GM19467 (cell line): ENCODE measurements around the gene MRPL58.
"Not testable (repeated sequence)": the region's sequence is repeated elsewhere in the genome, so short reads cannot be mapped to it uniquely, and the experiment has no call there.

Experiments
- ATAC-seq: cut with Tn5 transposase; IDR thresholded peaks from one replicate; pipeline ENCODE4 v1.9.1; 2021; ENCODE audit warnings: mild to moderate bottlenecking, moderate library complexity; ENCODE audit not compliant: unreplicated experiment

MRPL58 gene

DNA sequence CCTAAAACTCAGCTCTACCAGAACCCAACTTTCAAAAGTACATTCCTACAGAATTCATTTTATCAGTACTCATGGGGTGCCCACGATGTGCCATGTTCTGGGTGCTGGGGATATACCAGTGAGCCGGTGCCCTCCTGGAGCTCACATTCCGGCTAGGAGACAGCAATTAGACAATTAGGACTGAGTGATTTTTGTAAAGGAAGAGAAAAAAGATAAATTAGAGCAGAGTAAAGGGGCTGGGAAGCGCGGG is 449 bp upstream of the MRPL58 start:
- ATAC-seq, result no peak

DNA sequence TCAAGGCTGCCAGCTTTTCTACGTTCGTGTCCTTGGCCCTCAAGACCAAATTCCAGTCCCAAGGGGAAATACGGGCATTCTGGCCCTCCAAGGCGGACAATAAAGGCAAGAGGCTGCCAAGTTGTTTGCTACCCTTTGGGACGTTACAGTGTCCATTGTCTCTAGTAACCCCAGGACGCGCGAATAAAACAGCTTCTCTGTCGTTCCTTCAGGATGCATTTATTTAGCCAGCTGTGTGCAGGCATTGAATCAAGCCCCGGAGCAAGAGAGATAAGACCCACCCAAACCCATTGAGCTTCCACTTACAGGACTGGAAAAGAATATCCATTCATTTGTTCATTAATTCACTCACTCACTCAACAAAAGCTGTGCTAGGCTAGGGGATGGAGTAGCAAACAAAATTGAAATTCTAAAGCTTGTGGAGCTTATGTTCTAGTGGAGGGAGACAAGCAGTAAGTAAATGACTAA is 656 bp downstream of the MRPL58 start:
- ATAC-seq, result no peak

DNA sequence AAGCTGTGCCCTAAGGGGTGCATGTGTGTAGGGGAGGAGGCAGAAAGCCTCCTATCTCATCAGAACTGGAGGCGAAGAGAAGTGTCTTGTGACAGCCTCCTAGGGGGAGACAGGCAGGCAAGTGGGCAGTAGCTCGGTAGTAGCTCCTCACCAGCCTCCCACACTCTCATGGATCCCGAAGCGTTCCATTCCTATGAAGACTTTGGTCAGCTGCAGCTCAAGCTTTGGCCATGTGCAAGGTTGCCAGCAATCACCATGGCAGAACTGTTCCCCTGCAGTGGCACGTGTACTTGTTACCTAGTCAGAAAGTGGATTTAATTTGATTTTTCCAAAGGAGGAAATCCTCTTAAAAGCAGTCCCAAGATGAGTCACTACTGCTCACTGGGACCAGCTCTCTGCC is 6.7 kb downstream of the MRPL58 start:
- ATAC-seq, result no peak

DNA sequence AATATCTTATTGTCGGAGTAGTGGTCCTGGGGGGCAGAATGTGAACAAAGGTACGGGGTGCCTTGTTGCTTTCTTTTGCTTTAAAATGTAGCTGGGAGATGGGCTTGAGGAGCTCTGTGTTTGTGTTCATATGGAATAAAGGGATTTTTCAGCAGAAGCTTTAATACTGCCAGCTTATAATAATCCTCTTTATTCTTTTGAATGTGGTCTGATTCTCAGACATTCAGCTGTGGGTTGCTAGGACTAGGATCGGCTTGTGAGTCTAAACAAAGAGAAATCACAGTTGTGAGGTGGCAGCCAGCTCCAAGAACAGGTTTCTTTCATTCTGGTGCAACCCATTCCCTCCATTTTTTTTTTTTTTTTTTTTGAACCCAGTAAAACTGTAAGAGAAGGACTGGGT is 7.2 kb downstream of the MRPL58 start:
- ATAC-seq, result no peak

DNA sequence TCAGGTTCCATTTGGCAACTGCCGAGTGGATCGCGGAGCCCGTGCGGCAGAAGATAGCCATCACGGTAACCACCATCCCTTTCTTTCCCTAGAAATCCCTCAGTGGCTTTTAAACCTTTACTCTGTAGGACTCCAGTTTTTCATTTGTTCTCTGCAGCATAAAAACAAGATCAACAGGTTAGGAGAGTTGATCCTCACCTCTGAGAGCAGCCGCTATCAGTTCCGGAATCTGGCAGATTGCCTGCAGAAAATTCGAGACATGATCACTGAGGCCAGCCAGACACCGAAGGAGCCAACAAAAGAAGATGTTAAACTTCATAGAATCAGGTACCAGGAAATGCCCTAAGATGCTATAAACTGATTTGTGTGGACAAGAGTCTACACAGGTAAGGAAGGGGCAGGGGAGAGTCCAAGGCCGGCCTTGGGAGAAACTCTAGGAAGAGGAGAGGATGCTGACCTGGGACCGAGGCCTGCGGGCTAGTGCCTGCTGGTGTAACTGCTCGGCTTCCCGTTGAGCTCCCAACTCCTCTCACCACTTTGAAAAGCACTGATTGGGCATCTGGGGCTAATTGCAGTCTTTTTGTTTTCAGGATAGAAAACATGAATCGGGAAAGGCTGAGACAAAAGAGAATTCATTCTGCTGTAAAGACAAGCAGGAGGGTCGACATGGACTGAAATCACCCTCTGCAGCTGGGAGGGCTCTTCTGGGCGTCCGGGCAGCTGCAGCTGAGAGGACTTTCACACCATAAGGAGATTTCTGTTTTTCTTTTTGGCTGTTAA is 8.1 kb downstream of the MRPL58 start:
- ATAC-seq, result no peak

DNA sequence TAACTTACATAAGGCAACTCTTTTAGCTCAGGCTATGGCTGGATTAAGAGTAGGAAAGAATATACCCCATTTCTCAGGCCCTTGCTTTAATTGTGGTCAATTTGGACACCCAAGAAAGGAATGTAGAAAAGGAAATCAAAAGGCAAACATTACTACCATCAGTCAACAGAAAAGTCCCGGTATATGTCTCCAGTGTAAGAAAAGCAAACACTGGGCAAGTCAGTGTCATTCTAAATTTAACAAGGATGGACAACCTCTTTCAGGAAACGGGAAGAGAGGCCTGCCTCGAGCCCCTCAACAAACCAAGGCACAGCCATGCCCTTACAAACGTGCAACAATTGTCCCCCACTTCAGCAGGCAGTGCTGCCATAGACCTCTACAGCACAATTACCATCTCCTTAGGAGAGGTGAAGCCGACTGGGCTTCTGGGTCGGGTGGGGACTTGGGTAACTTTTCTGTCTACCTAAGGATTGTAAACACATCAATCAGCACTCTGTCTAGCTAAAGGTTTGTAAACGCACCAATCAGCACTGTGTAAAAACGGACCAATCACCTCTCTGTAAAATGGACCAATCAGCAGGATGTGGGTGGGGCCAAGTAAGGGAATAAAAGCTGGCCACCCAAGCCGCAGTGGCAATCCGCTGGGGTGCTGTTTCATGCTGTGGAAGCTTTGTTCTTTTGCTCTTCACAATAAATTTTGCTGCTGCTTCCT is 12.4 kb downstream of the MRPL58 start:
- ATAC-seq, result no peak

DNA sequence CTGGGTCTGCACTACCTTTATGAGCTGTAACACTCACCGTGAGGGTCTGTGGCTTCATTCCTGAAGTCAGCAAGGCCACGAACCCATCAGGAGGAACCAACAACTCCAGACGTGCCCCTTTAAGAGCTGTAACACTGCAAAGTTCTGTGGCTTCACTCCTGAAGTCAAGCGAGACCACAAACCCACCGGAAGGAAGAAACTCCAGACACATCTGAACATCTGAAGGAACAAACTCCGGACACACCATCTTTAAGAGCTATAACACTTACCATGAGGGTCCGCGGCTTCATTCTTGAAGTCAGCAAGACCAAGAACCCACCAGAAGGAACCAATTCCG is 12.9 kb downstream of the MRPL58 start:
- ATAC-seq, result not testable (repeated sequence)

DNA sequence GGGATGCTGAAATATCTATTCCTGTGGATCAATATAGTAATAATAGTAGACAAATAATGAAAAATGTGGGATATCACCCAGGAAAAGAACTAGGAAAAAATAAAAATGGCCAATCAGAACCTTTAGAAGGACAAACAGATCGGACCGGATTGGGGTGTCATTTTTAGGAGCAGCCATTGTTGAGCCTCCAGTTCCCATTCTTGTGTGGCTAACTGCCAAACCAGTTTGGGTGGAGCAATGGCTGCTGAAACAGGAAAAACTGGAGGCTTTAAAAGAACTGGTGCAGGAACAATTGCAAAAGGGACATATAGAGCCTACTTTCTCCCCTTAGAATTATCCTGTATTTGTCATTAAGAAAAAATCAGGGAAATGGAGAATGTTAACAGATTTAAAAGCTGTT is 14.2 kb downstream of the MRPL58 start:
- ATAC-seq, result not testable (repeated sequence)

DNA sequence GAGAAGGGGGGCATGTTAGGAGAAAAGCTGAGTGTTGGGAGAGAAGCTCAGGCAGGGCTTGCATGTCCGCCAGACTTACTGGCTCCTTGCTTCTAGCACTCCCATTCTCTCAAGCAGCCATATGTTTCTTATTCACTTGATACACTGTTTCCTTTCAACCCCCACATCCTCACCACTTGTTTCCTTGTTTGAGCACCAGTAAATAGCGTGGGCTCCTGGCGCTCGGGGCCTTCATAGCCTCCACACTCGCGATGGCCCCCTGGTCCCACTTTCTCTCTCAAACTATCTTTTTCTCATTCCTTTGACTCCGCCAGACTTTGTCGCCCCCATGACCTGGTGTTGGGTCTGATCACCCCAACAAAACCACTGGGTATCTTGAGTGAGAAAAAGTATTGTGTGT is 17.7 kb downstream of the MRPL58 start:
- ATAC-seq, result no peak

DNA sequence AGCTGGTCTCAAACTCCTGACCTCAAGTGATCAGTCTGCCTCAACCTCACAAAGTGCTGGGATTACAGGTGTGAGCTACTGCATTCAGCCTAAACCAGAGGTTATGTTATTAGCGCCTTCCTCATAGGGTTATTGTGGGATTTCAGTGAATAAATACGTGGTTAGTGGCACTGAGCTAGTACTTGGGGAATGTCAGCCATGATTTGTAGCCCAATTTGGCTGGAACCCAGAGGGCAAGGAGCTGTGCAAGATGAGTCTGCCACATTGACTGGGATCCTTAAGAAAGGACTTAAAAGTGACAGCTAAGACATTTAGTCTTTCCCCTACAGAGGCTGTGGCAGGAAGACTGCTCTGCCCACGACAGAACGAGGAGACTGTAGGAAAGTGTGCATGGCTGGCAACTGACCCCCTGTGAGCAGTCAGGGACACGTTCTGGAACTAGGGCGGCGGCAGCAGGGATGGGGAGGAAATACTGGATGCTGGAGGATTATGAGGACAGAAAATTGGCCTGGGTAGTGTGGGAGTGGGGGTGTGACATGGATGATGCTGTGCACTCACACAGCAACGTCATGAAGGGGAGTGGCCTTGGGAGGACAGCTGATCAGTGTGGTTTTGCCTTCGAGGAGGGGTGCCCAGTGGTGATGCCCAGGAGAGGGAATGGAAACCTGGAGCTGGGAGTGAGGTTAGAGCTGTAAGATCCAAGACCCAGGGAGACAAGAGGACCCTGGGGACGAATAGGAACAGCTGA is 19.7 kb downstream of the MRPL58 start:
- no peak for ATAC-seq

DNA sequence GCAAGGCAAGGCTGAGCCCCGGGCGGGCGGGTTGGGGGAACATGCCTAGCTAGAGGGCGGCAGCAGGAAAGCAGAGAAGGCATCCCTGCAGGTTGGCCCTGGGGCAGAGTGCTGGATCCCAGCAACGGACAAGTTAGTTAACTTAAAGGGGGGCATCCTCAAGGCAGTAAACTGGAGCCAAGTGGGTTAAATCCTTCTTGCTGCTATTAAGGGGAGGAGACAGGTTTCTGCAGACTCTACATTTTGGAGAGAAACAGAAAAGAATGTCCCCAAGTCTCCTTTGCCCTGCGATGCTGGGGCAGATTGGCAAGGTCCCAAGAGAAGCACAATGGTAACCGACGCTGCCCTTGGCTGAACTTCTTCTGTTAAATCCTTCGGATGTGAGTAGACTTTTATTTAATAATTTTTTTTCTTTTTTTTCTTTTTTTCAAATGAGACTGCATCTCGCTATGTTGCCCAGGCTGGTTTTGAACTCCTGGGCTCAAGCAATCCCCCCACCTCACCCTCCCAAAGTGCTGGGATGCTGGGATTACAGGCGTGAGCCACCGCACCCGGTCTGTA is 20.3 kb downstream of the MRPL58 start:
- ATAC-seq, result no peak

DNA sequence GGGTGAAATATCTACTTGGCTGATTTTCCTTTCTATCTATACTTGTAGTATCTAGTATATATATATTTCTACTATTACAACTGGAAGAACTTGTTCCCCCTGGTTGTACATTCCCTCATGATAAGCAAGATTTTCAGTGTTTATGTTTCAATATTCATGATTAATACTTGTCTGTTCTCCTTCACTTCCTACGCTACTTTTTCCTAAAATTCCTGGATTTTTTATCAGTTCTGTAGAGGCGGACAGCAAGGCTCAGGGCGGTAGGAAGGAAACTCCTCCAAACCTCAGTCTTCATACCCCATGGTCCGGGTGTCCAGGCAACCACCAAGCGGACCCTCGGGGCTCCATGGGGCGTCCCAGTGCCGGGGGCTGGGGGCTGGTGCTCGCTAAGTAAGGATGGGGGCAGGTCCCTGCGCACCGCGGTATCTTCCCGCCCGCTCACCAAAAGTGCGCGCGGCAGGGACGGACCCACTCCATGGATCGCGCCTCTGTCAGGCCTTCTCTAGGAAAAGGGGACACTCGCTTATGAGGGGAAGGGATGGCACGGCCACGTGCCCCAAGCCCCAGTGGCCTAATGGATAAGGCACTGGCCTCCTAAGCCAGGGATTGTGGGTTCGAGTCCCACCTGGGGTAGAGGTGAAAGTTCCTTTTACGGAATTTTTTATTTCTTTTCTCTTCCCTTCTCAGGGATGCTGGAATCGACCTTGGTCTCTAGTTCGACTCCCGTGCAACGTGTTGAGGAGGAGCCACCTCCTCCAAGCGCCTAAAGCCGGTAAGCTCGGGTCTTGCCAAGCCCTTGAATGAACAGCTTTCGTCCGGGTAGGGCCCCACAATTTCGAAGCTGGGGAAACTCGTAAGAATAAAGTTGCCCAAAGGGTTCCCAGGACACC is 21.1 kb downstream of the MRPL58 start:
- ATAC-seq, result peak; percentile 7

DNA sequence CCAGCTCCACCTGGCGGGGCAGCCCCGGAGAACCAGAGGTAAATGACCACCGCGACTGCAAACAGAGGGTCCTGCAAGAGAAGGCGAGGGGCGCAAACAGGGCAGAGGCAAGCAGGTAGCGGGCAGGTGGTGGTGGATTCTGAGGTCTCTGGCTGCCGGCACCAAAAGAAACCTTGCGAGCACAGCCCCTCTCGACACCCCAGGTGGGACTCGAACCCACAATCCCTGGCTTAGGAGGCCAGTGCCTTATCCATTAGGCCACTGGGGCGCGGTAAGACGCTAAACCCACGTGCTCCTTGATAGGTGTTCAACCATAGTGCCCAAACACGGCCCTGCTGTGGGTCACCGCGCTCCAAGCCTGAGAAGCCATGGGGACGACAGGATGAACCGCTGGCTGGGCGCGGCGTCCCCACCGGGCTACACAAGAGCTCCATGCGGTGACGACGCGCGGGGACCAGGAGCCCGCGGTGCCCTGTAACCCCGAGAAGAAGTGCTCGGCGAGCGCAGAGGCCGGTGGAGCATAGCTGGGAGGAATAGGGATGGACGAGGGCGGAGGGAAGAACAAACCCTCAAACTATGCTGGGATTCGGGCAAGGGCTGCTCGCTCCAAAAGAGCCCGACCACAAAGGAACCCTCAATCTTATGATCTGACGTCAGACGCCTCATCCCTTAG is 21.9 kb downstream of the MRPL58 start:
- peak; percentile 43 for ATAC-seq

DNA sequence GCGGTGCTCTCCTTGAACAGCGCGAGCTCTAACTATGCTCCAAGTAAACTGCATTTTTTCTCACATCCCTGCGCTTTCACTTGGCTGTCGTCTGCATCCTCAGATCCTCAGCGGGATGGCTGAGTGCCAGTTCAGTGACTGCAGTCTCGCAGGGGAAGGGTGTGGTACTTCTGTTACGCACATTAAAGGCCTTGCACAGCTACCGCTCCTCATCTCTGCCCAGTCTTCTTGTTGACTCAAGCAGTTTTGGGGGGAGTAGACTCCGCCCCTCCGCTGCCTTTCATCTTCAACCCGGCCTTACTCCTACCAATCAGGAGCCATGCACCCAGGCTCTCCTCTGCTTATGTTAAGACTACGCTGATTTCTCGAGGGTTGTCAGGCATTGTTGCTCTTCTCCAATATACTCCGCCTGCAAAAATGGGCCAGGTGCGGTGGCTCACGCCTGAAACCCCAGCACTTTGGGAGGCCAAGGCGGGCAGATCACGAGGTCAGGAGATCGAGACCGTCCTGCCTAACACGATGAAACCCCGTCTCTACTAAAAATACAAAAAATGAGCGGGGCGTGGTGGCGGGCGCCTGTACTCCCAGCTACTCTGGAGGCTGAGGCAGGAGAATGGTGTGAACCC is 24.3 kb downstream of the MRPL58 start:
- no peak for ATAC-seq

DNA sequence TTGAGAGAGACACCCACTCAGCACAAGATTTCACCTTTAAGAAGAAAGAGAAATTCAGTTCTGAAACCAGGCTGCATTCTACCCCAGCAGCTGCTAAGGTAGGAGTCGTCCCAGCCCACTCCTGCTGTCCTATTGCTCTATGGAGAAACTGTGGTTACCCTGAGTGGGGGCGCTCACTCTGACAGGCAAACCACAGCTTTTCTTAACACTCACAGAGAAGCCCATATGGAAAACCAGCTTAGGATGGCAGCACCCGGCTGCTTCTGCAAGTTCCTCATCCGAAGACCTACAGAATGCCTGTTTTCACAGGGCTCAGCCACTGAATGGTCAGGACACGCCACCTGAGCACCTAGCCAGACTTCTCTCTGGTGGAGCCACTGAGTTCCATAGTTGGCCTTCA is 26.8 kb downstream of the MRPL58 start:
- ATAC-seq, result no peak

DNA sequence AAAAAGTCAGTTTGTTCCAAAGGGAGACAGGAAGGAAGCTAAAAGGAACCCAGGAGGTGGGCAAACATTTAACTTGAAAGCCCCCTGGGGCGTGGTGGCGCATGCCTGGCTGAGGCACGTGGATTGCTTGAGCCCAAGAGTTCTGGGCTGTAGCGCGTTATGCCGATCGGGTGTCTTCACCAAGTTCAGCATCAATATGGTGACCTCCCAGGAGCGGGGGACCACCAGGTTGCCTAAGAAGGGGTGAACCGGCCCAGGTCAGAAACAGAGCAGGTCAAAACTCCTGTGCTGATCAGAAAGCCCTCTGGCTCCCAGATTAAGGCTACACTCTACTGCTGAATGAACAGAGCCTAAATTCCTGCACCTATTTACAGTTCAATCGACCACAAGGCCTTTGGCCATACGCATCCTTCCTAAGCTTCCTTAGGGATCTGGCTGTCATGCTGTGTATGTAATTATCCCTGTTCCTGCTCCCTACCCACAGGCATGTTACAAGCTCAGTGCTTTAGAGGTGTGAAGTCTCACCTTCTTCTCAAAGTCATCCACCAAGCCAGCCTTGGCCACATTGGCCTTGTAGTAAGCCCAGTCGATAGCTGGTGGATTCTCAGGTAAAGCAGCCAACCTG is 29.3 kb downstream of the MRPL58 start:
- ATAC-seq, result no peak

DNA sequence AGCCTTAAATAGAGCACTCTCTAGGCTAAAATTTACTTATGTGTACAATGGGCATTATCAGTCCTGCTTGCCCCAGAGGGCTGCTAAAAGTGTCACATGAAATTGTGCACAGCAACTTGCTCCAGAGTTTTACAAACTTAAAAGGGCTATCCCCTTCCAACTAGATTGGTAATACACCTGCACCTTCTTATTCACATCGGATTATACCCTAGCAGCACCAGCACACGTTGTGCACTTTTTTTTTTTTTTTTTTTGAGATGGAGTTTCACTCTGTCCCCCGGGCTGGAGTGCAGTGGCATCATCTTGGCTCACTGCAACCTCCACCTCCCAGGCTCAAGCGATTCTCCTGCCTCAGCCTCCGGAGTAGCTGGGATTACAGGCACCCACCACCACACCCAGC is 31.3 kb downstream of the MRPL58 start:
- not testable (repeated sequence) for ATAC-seq

DNA sequence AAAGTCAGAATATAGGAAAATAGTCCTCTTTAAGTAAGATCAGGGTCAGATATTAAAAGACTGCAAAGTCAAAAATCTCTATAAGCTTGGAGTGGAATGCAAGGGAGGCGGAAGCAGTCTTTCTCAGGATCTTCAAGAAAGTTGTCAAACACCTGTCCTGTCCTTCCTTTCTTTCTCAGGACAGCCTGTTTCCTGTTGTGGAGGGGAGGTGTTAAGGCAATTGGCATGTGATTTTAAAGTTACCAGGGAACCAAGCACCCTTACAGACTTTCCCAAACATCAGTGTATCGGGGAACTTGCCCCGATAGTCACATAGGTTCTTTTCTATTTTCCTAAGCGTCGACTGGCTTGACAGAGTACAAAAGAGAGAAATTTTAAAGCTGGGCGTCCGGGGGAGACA is 32.2 kb downstream of the MRPL58 start:
- no peak for ATAC-seq

DNA sequence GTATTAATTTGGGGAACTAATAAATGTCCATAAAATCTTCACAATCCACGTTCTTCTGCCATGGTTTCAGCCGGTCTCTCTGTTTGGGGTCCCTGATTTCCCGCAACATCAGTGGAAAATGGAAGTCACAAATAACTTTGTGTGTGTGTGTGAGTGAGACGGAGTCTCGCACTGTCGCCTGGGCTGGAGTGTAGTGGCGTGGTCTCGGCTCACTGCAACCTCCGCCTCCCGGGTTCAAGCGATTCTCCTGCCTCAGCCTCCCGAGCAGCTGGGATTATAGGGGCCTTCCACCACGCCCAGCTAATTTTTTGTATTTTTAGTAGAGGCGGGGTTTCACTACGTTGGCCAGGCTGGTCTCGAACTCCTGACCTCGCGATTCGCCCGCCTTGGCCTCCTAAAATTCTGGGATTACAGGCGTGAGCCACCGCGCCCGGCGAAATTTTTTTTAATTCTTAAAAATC is 33.5 kb downstream of the MRPL58 start:
- not testable (repeated sequence) for ATAC-seq
